GM19238 (cell line): Measurements from ENCODE around the gene NECAP2.

Source experiments
- DNase-seq: peaks from one replicate; pipeline ENCODE4 v3.0.0; 2011; ENCODE audit warnings: low spot score; ENCODE audit not compliant: insufficient read length

NECAP2 gene, protein sequence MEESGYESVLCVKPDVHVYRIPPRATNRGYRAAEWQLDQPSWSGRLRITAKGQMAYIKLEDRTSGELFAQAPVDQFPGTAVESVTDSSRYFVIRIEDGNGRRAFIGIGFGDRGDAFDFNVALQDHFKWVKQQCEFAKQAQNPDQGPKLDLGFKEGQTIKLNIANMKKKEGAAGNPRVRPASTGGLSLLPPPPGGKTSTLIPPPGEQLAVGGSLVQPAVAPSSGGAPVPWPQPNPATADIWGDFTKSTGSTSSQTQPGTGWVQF

DNA sequence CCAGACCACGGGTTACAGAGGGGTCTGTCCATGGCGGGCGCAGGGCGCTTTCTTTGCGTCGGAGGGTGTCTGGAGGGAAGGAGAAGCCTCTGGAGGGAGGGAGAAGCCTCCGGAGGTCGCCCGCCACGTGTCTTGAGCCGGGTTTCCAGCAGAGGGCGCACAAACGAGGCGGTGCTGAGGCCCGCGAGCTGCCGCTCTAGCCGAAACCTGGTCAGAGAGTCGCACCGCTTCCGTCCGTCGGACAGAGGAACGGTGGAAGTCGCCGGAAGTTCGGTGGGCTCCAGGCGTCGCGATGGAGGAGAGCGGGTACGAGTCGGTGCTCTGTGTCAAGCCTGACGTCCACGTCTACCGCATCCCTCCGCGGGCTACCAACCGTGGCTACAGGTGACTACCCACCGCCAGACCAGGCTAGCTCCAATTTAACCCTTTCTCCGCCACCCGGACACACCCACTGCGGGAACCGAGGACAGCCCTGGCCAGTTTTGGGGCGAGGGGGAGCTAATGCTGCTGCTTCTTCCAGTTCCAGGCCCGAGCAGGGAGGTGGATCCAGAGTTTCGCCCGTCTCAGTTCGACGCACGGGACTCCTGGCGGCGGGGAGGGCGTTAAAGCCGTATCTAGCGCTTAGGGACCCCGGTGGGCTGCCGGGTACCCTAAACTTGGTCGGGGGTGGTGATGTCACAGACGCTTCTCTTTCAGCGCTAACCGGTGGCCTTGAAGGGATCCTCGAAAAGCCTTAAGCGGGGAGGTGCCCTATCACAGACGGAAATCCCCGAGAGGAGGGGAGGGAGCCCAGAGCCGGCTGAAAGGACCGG lies at the start of gene NECAP2:
TSS of gene NECAP2 (plus strand) at position 255 of the 812 bp plus-strand sequence. CDS start at position 293, 38 bp downstream.
- DNase-seq: peak; percentile 95

DNA sequence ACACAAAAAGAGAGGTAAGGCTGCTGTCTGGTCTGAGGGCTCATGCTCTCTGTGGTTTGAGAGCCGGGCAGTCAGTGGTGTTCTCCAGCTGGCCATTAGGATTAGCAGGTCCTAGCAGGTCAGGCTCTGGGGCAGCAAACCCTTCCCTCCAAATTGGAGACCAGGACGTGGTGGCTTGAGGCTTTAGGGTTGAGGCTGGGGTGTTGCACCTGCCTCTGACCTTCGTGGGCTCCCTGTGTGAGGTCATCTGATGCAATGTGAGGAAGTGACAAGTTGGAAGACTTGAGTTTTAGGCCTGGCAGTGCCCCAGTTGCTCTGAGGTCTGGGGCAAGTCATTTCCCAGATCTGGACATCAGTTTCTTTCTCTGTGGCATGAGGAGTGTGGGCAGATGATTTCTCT lies 49.1 kb upstream of the NECAP2 start:
- DNase-seq: no peak

- no peak for DNase-seq
Observed at GRCh38 chr1:16392740-16393569, 47.6 kb upstream of the NECAP2 start.

DNA sequence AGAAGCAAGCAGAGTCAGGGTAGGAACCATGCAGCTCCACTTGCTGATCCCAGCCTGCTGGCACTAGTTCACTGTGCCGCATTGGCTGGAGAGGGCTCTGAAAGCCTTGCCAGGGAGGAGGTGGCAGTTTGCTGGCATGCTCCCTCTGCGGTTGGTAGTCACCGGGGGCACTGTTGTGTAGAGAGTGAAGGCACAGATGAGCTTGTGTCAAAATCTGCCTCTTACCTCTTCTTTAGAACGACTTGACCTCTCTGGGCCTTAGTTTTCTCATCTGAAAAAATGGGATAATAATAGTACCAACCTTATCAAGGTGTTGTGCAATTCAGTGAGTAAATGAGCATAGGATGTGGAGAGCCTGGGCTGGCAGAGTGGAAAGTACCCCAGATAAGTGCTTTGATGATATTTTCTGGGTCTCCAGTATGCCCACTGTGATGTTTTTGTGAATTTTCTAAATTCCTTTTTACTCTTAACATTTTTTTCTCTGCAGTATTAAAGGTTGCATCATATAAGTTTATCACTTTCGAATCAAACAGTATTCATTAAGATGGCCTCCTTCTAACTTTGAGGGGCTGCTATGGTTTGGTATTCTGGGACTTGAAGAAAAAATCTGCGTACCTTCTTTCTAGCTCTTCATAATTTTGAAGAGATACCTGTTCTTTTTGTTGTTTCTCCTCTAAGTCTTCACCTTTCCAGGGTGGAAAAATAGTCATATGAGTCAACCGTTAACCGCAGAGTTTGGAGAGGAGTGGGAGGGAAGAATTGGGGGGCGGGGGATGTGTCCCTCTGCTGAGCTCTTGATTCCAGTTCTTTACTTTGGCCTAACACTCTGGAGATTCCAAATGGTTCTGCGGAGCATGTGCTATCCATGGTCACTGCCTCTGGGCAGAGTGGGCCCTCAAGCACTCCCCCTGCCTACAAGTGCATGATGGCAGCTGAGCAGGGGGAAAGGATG lies 46.7 kb upstream of the NECAP2 start:
- DNase-seq: no peak

- DNase-seq: no peak
Observed at GRCh38 chr1:16394977-16395376, 45.5 kb upstream of the NECAP2 start.

- no peak for DNase-seq
Observed at GRCh38 chr1:16396591-16396990, 43.9 kb upstream of the NECAP2 start.

- DNase-seq: no peak
Observed at GRCh38 chr1:16397120-16397519, 43.4 kb upstream of the NECAP2 start.

- DNase-seq: no peak
Observed at GRCh38 chr1:16398371-16398953, 42.1 kb upstream of the NECAP2 start.

DNA sequence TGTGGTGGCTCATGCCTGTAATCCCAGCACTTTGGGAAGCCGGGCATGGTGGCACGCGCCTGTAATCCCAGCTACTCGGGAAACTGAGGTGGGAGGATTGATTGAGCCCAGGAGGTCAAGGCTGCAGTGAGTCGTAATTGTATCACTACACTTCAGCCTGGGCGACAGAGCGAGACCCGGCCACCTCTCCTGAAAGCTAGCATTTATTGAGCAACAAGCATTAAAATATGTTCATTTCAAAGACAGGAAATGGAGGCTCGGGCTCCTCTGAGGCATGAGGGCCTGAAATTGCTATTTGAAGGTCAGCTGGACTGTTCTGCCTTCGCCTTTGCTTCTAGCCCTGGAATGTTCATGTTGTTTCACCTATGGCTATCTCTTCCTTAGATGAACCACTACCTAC lies 37.8 kb upstream of the NECAP2 start:
- DNase-seq: no peak

- no peak for DNase-seq
Observed at GRCh38 chr1:16405441-16405840, 35.1 kb upstream of the NECAP2 start.

DNA sequence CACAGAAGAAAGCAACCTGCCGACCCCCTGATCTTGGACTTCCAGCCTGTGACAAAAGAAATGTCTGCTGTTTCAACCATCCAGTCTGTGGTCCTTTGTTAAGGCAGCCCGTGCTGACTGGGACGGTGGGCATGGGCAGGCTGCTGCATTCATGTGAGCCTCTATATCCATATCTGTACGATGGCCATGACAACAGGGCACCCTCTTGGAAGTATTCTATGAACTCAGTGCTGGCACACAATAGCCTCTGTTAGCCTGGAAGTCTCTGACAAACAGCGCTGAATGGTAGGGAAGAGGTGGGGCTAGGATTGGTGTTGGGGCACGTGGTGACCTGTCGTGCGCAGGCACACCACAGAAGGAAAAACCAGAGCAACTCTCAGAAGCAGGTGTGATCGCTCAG lies 33.7 kb upstream of the NECAP2 start:
- no peak for DNase-seq

GRCh38 chr1:16409536-16410152 lies 30.9 kb upstream of the NECAP2 start:
- no peak for DNase-seq

DNA sequence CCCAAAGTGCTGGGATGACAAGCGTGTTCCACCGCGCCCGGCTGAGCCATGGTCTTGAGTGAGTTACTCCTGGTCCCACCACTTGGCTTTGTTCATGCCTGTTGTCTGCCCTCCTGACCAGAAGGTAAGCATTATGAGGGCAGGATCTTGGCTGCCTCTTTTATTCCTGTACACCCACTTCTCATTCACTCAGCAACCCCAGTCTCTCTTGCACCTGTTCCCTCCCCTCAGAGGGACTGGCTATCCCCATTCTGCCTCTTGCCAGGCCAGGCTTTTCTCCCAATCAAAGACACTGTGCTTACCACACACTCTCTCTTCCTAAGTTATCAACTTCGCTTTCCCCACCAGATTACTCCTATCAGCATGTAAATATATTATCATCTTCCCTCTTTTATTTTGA lies 29.7 kb upstream of the NECAP2 start:
- no peak for DNase-seq

- no peak for DNase-seq
Observed at GRCh38 chr1:16413191-16413590, 27.3 kb upstream of the NECAP2 start.

DNA sequence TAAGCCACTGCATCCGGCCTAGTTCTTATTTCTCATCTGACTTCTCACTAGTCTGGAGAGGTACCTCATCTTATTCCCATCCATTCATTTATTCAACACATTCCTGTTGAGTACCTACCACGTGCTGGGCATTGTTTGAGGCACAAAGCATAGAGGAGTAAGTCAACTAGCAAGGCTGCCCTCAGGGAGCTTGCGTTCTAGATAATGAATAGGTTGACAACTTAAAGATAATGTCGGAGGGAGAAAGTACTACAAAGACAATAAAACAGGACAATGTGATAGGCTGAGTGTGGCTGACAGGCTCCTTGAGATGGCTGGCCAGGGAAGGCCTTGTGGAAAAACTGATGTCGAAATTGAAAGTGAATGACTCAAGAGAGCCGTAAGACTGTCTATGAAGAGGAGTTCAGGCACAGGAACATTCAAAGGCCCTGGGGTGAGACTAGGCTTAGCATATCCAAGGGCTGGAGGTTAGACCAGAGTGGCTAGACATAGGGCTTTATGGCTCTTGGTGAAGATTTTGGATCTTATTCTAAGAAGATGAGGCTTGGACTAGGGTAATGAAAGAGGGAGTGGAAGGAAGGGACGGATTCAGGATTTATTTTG lies 21.6 kb upstream of the NECAP2 start:
- DNase-seq: no peak

- DNase-seq: peak; percentile 61
Observed at GRCh38 chr1:16420424-16421118, 20.0 kb upstream of the NECAP2 start.

- no peak for DNase-seq
Observed at GRCh38 chr1:16421201-16421600, 19.3 kb upstream of the NECAP2 start.

DNA sequence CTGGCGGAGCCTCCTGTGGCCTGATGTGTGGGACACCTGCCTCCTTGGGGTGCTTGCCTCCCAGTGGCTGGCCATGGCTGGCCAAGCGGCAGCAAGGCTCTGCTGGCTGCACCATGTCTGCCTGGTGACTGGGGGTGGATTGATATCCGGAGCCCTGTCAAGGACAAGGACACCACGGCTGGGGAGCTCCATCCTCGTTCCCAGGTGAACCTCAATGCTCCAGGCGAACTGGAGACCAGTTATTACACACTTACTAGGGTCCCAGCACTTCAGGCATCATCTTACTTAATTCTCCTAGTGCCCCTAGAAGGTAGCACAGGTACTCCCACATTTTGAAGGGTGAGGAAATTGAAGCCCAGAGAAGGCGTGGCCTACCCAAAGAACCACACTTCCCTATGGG lies 18.5 kb upstream of the NECAP2 start:
- no peak for DNase-seq
